ENCODE measurements around the gene FKBP10. TPM values are rescaled to one million over a fixed set of nuclear protein-coding genes. Genes with fewer than 3 reads are reported as not detected.
A peak's percentile ranks its signal among the peaks of the same experiment; 100 is the strongest.

The FKBP10 gene
- total and polyA plus RNA-seq, 2 donors (not counting 3 experiments of a cell fraction or from before 2014, with no cell fraction given): 168 to 377 TPM

DNA sequence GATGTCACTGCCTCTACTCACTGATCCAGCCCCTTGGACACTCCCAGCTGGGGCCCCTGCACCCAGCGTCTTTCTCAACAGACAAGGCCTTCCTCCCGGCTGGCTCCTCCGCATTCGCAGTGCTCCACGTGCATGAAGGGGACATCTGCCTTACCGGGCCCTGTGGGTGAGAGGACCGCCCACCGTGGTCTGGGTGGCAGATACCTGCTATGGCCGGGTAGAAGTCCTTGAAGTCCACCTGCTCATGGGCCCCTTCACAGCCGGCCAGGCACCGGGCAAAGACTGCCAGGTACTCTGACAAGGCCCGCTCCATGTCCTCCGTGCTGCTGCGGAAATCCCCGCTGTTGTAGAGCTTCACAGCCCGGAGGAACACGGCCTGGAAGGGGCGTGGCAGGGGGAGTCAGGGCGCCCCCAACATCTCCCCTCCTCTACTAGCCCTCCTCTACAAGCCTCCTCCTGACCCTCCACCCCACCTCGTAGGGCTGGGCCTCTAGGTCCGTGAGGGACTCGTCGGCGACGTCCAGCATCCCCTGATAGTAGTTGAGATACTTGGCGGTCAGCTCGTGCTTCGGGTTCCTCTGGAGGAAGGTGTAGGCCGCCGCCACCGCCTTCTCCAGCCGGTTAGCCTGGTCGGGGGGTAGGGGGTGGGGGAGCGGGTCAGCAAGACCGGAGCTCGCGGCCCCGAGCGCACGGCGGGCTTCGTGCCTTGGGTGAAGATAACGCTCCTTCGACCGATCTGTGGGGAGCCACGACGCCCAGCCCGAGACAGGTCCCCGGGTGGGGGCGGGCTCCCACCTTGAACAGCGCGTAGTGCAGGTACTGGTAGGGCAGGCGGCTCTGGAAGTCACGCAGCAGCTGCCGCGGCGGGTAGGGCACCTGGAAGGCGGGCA, 1.9 kb upstream of the FKBP10 start:
- Histone ChIP-seq H3K9me1 (replicated peaks; ENCODE audit: control insufficient read depth, extremely low read depth, insufficient read depth, low read length) (no peaks in the 10 kb centered on the region), H3K4me2 (ENCODE audit: insufficient read depth, low read length) (peak overlapping the region; percentile 25), H3K27ac (ENCODE audit: insufficient read depth, low read depth, low read length) (no peak overlapping the region), H3K4me3 (replicated peaks in 1 of 3; ENCODE audit: insufficient read depth in 1 of 3, low read depth in 1 of 3, low read length in 3 of 3) (peak overlapping the region; percentile 32 to 81 (median 51)), H4K20me1 (replicated peaks; ENCODE audit: control insufficient read depth, extremely low read depth, insufficient read depth, low read length) (no peaks in the 10 kb centered on the region), H3K9me3 (replicated peaks; ENCODE audit: control insufficient read depth, insufficient read depth, low read length) (no peaks in the 10 kb centered on the region), H3K79me2 (ENCODE audit: control insufficient read depth, insufficient read depth, low read length) (peaks cover 24% of the 10 kb centered on the region), H3K4me1 (ENCODE audit: control insufficient read depth, extremely low read depth, insufficient read depth, low read length) (peaks cover 26% of the 10 kb centered on the region), H3K27me3 (ENCODE audit: control insufficient read depth in 2 of 2, insufficient read depth in 2 of 2, low read length in 2 of 2) (no peaks in the 10 kb centered on the region), H3K36me3 (ENCODE audit: control insufficient read depth in 2 of 2, extremely low read depth in 1 of 2, insufficient read depth in 2 of 2, low read length in 2 of 2) (peaks cover 0 to 2% of the 10 kb centered on the region in 2 experiments), H3K9ac (replicated peaks; ENCODE audit: extremely low read depth, insufficient read depth, low read length) (peak overlapping the region; percentile 74), H2AFZ (ENCODE audit: low read depth, low read length) (peak overlapping the region; percentile 58)
- DNase-seq (ENCODE audit: low read depth, low spot score) (no peak), FAIRE-seq (no peak)
- dilution Hi-C loops (cut with MboI; ENCODE audit: extremely low pct_ligation_motif_present, low sequenced_read_pairs) (no loop called here), intact Hi-C loops (cut with micrococcal nuclease) (loop anchor here (5.0 kb wide), 1 partner anchor 146 kb away; no protein-coding TSS in a partner anchor)
- ChIA-PET CTCF (interaction anchor here (0.7 to 2.8 kb wide), 15 partner anchors 10 to 115 kb away, joined by 3 to 17 read pairs (median 5); partner anchors contain the start of gene JUP), POLR2A (interaction anchor here (0.6 to 1.9 kb wide), 4 partner anchors 12 to 118 kb away, joined by 4 to 7 read pairs (median 5); partner anchors contain the start of gene JUP)
- TF ChIP-seq FOS (IDR thresholded peaks at IDR 0.05; ENCODE audit: borderline replicate concordance, insufficient read depth, low read length) (no peak), EZH2 (IDR thresholded peaks at IDR 0.05; ENCODE audit: borderline replicate concordance, low read depth, low read length, severe bottlenecking) (no peak), MAX (IDR thresholded peaks at IDR 0.05; ENCODE audit: insufficient read depth, insufficient read length) (no peak), POLR2A (IDR thresholded peaks at IDR 0.05; ENCODE audit: low read depth, low read length) (no peak)
- BruUV-seq (replicated peaks): no TSS peak
